ENCODE data around the gene TTC33. TPM values are rescaled to one million over a fixed set of nuclear protein-coding genes. Genes with fewer than 3 reads are reported as not detected.

The TTC33 gene
- polyA plus RNA-seq, 1 of the 3 experiments (the other 2 are of a cell fraction): 2.2 TPM

- TF ChIP-seq ZBTB33 (IDR thresholded peaks at IDR 0.05; ENCODE audit: borderline replicate concordance, low read depth): no peak
- TF ChIP-seq TAF1 (IDR thresholded peaks at IDR 0.05; ENCODE audit: borderline replicate concordance, low read depth, low read length): no peak
- no peak for TF ChIP-seq JUND (IDR thresholded peaks at IDR 0.05)
- TF ChIP-seq, protein P1, sequence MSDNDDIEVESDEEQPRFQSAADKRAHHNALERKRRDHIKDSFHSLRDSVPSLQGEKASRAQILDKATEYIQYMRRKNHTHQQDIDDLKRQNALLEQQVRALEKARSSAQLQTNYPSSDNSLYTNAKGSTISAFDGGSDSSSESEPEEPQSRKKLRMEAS (IDR thresholded peaks at IDR 0.05; ENCODE audit: low read depth): no peak
- no peak for TF ChIP-seq TCF12 (IDR thresholded peaks at IDR 0.05)
- no peak for TF ChIP-seq RXRA (IDR thresholded peaks at IDR 0.05; ENCODE audit: borderline replicate concordance, low read depth)
- no peak for TF ChIP-seq GATA2 (CRISPR knock-in tag; IDR thresholded peaks at IDR 0.05)
These were observed 140.7 kb downstream of the TTC33 start (continued) for GRCh38 chr5:40614923-40615585.

DNA sequence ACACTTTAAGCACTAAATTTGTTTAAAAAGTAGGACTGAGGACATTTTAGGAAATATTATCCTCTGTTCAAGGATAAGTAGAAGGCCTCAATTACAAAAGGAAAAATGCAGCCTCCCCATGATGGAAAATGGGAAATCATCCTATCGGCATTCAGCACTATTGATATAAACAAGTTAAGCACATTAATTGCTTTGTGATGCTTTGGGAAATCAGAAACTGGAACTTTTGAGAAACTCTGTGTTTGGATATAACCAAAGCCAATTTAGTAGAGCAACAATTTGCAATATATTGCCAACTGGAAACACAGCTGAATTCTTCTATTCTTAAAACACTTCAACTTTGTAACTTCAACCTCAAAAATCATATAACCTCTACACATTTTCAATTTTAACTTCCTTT, 141.3 kb downstream of the TTC33 start:
- ChIA-PET POLR2A (no interaction called here), CTCF (no interaction called here)
- Histone ChIP-seq H3K9me3 (no peaks in the 10 kb centered on the region), H3K4me2 (no peak overlapping the region), H4K20me1 (ENCODE audit: insufficient read depth) (no peaks in the 10 kb centered on the region), H3K4me1 (ENCODE audit: control insufficient read depth in 1 of 2, insufficient read depth in 2 of 2, low read depth in 1 of 2, low read length in 1 of 2) (no peaks in the 10 kb centered on the region), H3K27ac (ENCODE audit: low read depth in 2 of 2, low read length in 1 of 2) (no peak overlapping the region), H2AFZ (ENCODE audit: low read depth) (no peak overlapping the region), H3K9me2 (no peaks in the 10 kb centered on the region), H3F3A (replicated peaks; ENCODE audit: insufficient read depth) (no peaks in the 10 kb centered on the region), H3K79me2 (ENCODE audit: insufficient read depth) (no peaks in the 10 kb centered on the region), H3K4me3 (ENCODE audit: low read depth in 2 of 2, low read length in 1 of 2) (no peak overlapping the region), H3K36me3 (replicated peaks in 1 of 2; ENCODE audit: control insufficient read depth in 1 of 2, insufficient read depth in 2 of 2, low read length in 1 of 2) (no peaks in the 10 kb centered on the region), H3K9ac (no peak overlapping the region), H3K27me3 (ENCODE audit: insufficient read depth) (no peaks in the 10 kb centered on the region)
- no peak for DNase-seq
- no peak for TF ChIP-seq ELF1 (IDR thresholded peaks at IDR 0.05)
- TF ChIP-seq, protein P1 (IDR thresholded peaks at IDR 0.05; ENCODE audit: low read depth): no peak
- no peak for TF ChIP-seq TEAD4 (IDR thresholded peaks at IDR 0.05; ENCODE audit: borderline replicate concordance, insufficient read depth)
- TF ChIP-seq, protein P2, sequence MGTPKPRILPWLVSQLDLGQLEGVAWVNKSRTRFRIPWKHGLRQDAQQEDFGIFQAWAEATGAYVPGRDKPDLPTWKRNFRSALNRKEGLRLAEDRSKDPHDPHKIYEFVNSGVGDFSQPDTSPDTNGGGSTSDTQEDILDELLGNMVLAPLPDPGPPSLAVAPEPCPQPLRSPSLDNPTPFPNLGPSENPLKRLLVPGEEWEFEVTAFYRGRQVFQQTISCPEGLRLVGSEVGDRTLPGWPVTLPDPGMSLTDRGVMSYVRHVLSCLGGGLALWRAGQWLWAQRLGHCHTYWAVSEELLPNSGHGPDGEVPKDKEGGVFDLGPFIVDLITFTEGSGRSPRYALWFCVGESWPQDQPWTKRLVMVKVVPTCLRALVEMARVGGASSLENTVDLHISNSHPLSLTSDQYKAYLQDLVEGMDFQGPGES (IDR thresholded peaks at IDR 0.05; ENCODE audit: low read depth, low read length): no peak
- no peak for TF ChIP-seq CTCF (IDR thresholded peaks at IDR 0.05)
- no peak for TF ChIP-seq RXRA (IDR thresholded peaks at IDR 0.05; ENCODE audit: borderline replicate concordance, low read depth)
- no peak for TF ChIP-seq NRF1 (IDR thresholded peaks at IDR 0.05; ENCODE audit: low read depth, low read length)
- no peak for TF ChIP-seq RFX5 (IDR thresholded peaks at IDR 0.05; ENCODE audit: low read length)
- no peak for TF ChIP-seq GATA2 (CRISPR knock-in tag; IDR thresholded peaks at IDR 0.05)
- TF ChIP-seq FOXJ3 (CRISPR knock-in tag; IDR thresholded peaks at IDR 0.05): no peak
- no peak for TF ChIP-seq EZH2phosphoT487 (IDR thresholded peaks at IDR 0.05; ENCODE audit: borderline replicate concordance, low read depth)
- WGBS (ENCODE audit: low lambda C conversion rate): 8% methylated on average over 1 of the region's 1 CpG

Measured in SK-N-SH (cell line).